ENCODE measurements around the gene RAB11A.

DNA sequence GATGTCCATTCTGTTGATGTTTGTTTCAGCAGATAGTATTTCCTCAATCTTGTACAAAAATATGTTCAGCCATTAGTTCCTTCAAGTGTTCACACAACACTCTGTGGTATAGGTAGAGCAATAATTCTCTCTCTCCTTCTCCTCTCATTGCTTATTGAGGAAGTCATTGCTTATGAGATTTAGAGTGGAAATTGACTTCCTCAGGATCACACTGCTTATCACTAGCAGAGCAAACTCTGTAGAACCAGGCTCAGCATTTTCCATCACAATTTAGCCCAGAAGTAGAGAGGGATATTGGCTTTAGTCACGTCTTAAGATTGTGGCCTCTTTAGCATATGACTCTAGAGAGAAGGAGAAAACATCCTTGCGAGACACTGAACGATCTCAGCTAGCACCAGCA, 31.2 kb downstream of the RAB11A start:
- TF ChIP-seq POLR2AphosphoS5 (IDR thresholded peaks at IDR 0.05; ENCODE audit: borderline replicate concordance, low read depth, low read length) (no peak), FOXP2 (optimal IDR thresholded peaks at IDR 0.05; ENCODE audit: control extremely low read depth, extremely low read length, insufficient read depth) (no peak)

Data from SK-N-MC (cell line).